AG04450 (cell line): Measurements from ENCODE around the gene ST8SIA4. TPM values are rescaled to one million over a fixed set of nuclear protein-coding genes. Genes with fewer than 3 reads are reported as not detected.

Experiments used
- CTCF ChIA-PET: fragments of 300-600, 350-600 bp; formaldehyde crosslinking; extraction: SDS; loops from one replicate; lab custom pipeline; 2022; ENCODE audit warnings: antibody characterized with exemption, inconsistent platforms; lab: Charles Lee
- POLR2A ChIA-PET: fragments of 350-600 bp; formaldehyde crosslinking; extraction: SDS; loops from one replicate; lab custom pipeline; 2021; ENCODE audit warnings: antibody characterized with exemption, inconsistent platforms; lab: Yijun Ruan, JAX
- DNase-seq: peaks from one replicate; pipeline ENCODE4 v3.0.0-alpha.2; 2011; ENCODE audit warnings: low read depth, low spot score
- H3K27ac ChIP-seq: one replicate; pipeline ENCODE4 v1.5.1; 2012; ENCODE audit warnings: low read depth, low read length, control low read depth
- H3K27me3 ChIP-seq: one replicate; pipeline ENCODE4 v1.6.0; 2012; ENCODE audit warnings: low read length; ENCODE audit not compliant: control insufficient read depth, insufficient read depth
- H3K4me3 ChIP-seq: 2 replicates; pipeline ENCODE4 v1.5.1; 2011; ENCODE audit warnings: mild to moderate bottlenecking, low read depth, low read length, control low read depth
- H3K9me3 ChIP-seq: 2 replicates; pipeline ENCODE4 v1.5.1; 2012; ENCODE audit warnings: low read length; ENCODE audit not compliant: control insufficient read depth, insufficient read depth
- CTCF ChIP-seq: IDR thresholded peaks from 2 replicates; pipeline ENCODE4 v1.5.1; 2011; ENCODE audit warnings: low read depth, low read length, control low read depth, inconsistent platforms
- polyA plus RNA-seq: library from polyadenylated mRNA; depleted of rRNA; stranded (reverse); fragments of >200 nt; gene quantifications from 2 replicates; pipeline ENCODE4 v1.2.3, GENCODE V29; 2011

The ST8SIA4 gene
- polyA plus RNA-seq, 1 experiment: 0.02 TPM

GRCh38 chr5:100872408-100873190 lies 30.5 kb downstream of the ST8SIA4 start:
- no peak overlapping the region for H3K4me3 ChIP-seq
- no peak for DNase-seq
- no peaks in the 10 kb centered on the region for H3K9me3 ChIP-seq
- POLR2A ChIA-PET: no interaction called here
- CTCF ChIA-PET: interaction anchor here (0.6 kb wide), 1 partner anchor 14 kb away, joined by 3 read pairs; no protein-coding TSS in a partner anchor
- H3K27me3 ChIP-seq: no peaks in the 10 kb centered on the region
- TF ChIP-seq CTCF: no peak
- no peak overlapping the region for H3K27ac ChIP-seq

- Histone ChIP-seq H3K4me3 (no peak overlapping the region), H3K27me3 (no peaks in the 10 kb centered on the region), H3K27ac (no peak overlapping the region), H3K9me3 (no peaks in the 10 kb centered on the region)
- DNase-seq: no peak
- ChIA-PET POLR2A (no interaction called here), CTCF (no interaction called here)
- no peak for TF ChIP-seq CTCF
These were observed 36.0 kb downstream of the ST8SIA4 start for GRCh38 chr5:100867039-100867562.

- no peak for TF ChIP-seq CTCF
- ChIA-PET CTCF (no interaction called here), POLR2A (no interaction called here)
- H3K9me3 ChIP-seq: no peaks in the 10 kb centered on the region
- no peak overlapping the region for H3K4me3 ChIP-seq
- no peaks in the 10 kb centered on the region for H3K27me3 ChIP-seq
- H3K27ac ChIP-seq: no peak overlapping the region
- DNase-seq: no peak
These were observed 38.2 kb downstream of the ST8SIA4 start for GRCh38 chr5:100864931-100865330.

GRCh38 chr5:100863739-100864138 lies 39.3 kb downstream of the ST8SIA4 start:
- no peak for DNase-seq
- POLR2A ChIA-PET: no interaction called here
- no peak overlapping the region for H3K27ac ChIP-seq
- TF ChIP-seq CTCF: no peak
- CTCF ChIA-PET: no interaction called here
- H3K27me3 ChIP-seq: no peaks in the 10 kb centered on the region
- H3K4me3 ChIP-seq: no peak overlapping the region
- no peaks in the 10 kb centered on the region for H3K9me3 ChIP-seq

- Histone ChIP-seq H3K27ac (no peak overlapping the region), H3K4me3 (no peak overlapping the region), H3K27me3 (no peaks in the 10 kb centered on the region), H3K9me3 (no peaks in the 10 kb centered on the region)
- ChIA-PET POLR2A (no interaction called here), CTCF (no interaction called here)
- no peak for TF ChIP-seq CTCF
- no peak for DNase-seq
These were observed 41.9 kb downstream of the ST8SIA4 start for GRCh38 chr5:100861148-100861547.
